ENCODE data around the gene RSRP1.

The RSRP1 gene

DNA sequence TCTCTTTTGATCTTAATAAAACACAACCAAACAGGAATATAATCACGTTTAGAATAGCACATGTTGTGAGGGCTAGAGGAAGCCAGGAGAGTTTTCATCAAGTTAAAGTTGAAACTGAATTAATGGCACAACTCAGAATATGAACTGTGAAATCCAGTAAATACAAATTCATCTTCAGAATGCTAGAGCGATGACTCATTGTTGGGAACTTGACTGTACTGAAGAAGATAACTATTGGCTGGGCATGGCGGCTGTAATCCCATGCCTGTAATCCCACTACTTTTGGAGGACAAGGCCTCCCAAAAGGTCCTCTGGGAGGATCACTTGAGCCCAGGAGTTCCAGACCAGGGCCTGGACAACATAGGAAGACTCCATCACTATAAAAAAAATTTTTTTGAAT lies 23.8 kb downstream of the RSRP1 start:
- no peak overlapping the region for H3K4me3 ChIP-seq

GRCh38 chr1:25222606-25223005 lies 24.6 kb downstream of the RSRP1 start:
- no peak overlapping the region for H3K4me3 ChIP-seq
- H3K27ac ChIP-seq = no peak overlapping the region

More for the DNA sequence above, 23.8 kb downstream of the RSRP1 start:
- H3K27ac ChIP-seq = no peak overlapping the region

- no peak overlapping the region for H3K4me3 ChIP-seq
- H3K27ac ChIP-seq = no peak overlapping the region
Observed at GRCh38 chr1:25220666-25221065, 26.6 kb downstream of the RSRP1 start.

DNA sequence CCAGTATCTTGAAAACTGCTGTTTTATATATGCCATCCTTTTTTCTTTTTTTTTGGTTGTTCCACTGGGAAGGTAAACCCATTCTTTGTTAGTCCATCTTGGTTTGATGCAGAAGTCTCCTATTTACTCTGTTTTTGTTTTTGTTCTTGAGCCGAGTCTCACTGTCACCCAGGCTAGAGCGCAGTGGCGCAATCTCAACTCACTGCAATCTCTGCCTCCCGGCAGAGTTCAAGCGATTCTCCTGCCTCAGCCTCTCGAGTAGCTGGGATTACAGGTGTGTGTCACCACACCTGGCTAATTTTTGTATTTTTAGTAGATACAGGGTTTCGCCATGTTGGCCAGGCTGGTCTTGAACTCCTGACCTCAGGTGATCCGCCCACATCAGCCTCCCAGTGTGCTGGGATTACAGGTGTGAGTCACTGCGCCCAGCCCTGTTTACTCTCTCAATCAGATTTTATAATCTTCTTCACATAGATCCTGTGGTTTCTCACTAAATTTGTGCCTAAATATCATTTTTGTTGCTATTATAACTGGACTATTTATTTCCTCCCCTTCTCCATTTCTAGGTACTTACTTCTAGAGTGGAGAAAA lies 27.5 kb downstream of the RSRP1 start:
- Histone ChIP-seq H3K4me3 (no peak overlapping the region), H3K27ac (no peak overlapping the region)

- Histone ChIP-seq H3K27ac (no peak overlapping the region), H3K4me3 (no peak overlapping the region)
Observed at GRCh38 chr1:25217598-25218232, 29.5 kb downstream of the RSRP1 start.

DNA sequence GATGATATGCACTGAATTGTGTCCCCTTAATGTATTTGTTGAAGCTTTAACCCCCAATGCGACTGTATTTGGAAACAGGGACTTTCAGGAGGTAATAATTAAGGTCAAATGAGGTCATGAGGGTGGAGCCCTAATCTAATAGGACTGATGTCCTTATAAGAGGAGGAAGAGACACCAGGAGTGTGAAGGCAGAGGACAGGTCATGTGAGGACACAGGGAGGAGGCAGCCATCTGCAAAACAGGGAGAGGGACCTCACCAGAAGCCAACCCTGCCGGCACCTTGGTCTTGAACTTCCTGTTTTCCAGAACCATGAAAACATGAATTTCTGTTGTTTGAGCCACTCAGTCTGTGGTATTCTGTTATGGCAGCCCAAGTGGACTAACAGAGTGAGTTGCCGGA lies 30.2 kb downstream of the RSRP1 start:
- no peak overlapping the region for H3K4me3 ChIP-seq
- no peak overlapping the region for H3K27ac ChIP-seq

DNA sequence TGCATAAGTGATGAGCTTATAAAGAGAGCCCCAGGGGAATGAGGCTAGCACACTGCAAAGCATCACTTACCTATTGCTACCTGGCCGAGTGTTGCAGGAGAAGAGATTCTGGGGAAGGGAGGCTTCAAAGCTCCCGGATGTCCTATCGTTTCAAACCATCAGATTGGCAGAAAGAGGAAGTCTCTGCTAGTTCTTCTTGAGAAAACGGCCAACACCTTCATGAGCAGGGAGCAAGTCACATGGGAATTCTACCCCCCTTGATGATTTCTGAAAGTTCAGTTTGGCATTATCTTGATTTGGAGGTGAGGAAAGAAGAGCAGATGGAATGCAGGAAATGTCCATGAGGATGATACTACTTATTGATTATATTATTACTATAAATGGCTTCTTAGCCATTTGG lies 31.1 kb downstream of the RSRP1 start:
- Histone ChIP-seq H3K4me3 (no peak overlapping the region), H3K27ac (no peak overlapping the region)

GRCh38 chr1:25212725-25213124 lies 34.5 kb downstream of the RSRP1 start:
- Histone ChIP-seq H3K4me3 (no peak overlapping the region), H3K27ac (no peak overlapping the region)

- Histone ChIP-seq H3K4me3 (no peak overlapping the region), H3K27ac (no peak overlapping the region)
Observed at GRCh38 chr1:25210728-25211127, 36.5 kb downstream of the RSRP1 start.

DNA sequence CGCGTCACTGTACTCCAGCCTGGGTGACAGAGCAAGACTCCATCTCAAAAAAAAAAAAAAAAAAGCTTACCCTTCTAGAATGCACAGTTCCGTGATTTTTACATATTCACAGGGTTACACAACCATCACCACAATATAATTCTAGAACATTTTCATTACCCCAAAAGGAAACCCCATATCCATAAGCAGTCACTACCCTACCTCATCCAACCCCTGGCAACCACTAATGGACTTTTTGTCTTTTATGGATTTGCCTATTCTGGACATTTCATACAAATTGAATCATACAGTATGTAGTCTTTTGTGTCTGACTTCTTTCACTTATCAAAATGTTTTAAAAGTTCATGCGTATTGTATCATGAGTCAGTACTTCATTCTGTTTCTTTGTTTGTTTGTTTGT lies 37.7 kb downstream of the RSRP1 start:
- Histone ChIP-seq H3K4me3 (no peak overlapping the region), H3K27ac (no peak overlapping the region)

GRCh38 chr1:25208561-25209222 lies 38.6 kb downstream of the RSRP1 start:
- Histone ChIP-seq H3K27ac (no peak overlapping the region), H3K4me3 (no peak overlapping the region)

- Histone ChIP-seq H3K4me3 (no peak overlapping the region), H3K27ac (no peak overlapping the region)
Observed at GRCh38 chr1:25208092-25208491, 39.2 kb downstream of the RSRP1 start.

DNA sequence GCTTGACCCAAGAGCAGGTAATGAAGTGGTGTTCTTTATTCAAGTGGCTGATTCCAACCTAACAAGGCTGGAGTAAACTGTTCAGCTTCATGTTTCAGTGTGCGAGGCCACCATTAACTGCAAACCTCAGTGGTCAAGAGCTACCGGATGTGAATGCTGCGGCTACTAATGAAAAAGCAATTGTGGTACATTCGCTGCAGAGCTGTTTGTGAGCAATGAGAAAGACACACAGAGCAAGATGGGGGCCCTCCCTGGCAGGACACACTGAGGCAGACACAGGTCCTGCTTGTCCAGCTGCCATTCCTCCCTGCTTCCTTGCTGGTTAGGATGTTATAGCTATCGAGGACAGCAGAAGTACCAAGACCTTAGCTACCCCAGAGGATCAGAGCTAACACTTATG lies 41.1 kb downstream of the RSRP1 start:
- H3K4me3 ChIP-seq = no peak overlapping the region
- H3K27ac ChIP-seq = no peak overlapping the region

GRCh38 chr1:25205786-25206185 lies 41.5 kb downstream of the RSRP1 start:
- no peak overlapping the region for H3K4me3 ChIP-seq
- H3K27ac ChIP-seq = no peak overlapping the region

- no peak overlapping the region for H3K27ac ChIP-seq
- no peak overlapping the region for H3K4me3 ChIP-seq
Observed at GRCh38 chr1:25204797-25205480, 42.3 kb downstream of the RSRP1 start.

GRCh38 chr1:25201006-25201405 lies 46.2 kb downstream of the RSRP1 start:
- Histone ChIP-seq H3K27ac (no peak overlapping the region), H3K4me3 (no peak overlapping the region)

DNA sequence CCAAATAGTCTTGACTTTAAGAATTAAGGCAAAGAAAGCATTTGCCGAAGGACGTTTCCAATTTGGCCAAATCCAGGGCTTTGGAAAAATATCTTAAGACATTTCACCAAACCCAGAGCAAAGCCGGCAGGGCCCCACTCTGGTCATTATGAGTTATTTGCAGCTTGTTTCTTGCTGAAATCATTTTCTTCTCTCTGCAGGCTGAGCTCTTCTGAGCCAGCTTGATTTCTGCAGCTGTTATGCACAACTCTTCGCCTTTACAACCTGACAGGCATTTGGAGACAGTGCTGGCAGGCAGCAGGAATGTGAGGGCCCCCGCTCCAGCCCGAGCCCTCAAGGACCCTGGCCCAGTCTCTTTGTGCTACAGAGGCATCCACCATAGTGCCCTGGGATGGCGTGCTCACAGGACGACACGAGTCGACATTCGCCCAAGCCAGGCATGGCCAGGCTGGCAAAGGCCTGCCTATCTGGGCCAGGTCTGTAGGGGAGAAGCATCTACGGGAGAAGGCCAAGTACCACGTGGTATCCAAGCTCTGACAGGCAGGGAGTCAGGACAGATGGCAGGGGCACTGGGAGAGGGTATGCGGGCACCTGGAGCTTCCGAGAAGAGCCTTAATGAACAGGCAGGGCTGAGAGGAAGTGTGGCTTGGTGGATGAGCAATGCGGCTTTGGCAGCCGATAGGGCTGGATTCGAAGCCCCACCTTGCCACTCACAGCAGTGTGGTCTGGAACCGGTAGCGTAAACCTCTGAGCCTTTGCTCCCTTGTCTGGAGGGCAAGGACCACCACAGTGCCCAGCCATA lies 47.2 kb downstream of the RSRP1 start:
- H3K4me3 ChIP-seq = no peak overlapping the region
- peak overlapping the region in 7 of 21 experiments; percentile 7 to 81 (median 76) for H3K27ac ChIP-seq

GRCh38 chr1:25198663-25199252 lies 48.5 kb downstream of the RSRP1 start:
- Histone ChIP-seq H3K27ac (peak overlapping the region in 20 of 21 experiments; percentile 7 to 81 (median 68)), H3K4me3 (no peak overlapping the region)

DNA sequence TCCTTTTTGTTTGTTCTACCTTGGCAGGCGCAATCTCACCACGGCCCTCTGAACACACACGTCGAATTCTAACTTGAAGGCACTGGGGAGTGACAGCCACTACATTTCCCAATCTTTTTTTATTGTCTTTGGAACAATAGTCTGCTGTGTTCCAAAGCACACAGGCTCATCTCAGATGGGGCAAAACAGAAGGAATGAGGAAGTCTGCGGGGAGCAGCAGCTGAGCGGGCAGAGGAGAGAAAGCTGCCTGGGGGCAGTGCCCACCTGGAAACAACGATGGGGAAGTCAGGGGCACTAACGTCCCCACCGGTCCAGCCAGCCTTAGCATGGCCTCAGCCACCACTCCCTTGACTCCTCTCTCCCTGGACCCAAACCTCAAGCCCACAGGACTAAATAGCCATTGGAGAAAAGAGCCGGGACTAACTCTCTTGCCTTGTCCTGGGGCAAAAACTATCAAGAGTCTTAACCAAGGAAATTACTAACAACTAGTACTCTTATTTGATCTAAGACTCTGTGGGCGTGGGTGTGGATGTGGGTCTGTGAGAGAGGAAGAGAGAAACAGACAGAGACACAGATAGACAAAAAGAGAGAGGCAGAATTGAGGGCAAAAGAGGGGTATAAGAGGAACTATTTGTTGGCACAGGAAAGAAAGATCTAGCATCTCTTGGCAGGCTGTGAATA lies 49.1 kb downstream of the RSRP1 start:
- no peak overlapping the region for H3K4me3 ChIP-seq
- H3K27ac ChIP-seq = peak overlapping the region in 18 of 21 experiments; percentile 7 to 81 (median 70)
